ENCODE data around the gene GNAL. TPM values are rescaled to one million over a fixed set of nuclear protein-coding genes. Genes with fewer than 3 reads are reported as not detected.
A peak's percentile ranks its signal among the peaks of the same experiment; 100 is the strongest.

The GNAL gene
- total RNA-seq, 1 donor from 2014 or later: 26.8 TPM

DNA sequence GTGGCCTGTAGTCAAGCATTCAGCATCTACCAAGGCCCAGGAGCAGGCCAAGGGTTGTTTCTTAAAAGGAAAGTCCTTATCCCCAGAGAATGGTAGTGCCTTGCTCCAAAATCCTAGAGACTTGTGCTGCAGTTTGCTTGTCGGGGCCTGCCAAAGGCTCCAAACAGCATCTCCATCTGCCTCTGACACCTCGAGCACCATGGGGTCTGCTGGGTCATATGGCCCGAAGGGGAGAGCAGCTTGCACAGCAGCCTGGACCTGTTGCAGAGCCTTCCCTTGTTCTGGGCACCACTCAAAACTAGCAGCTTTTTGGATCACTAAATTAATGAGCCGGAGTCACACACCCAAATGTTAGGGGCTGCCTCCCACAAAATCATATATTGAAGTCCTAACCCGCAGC lies 35.7 kb downstream of the GNAL start:
- no peak overlapping the region for H3K27ac Mint-ChIP-seq
- Histone ChIP-seq H3K4me2 (no peak overlapping the region), H3K9ac (no peak overlapping the region), H3K4me1 (no peaks in the 10 kb centered on the region), H3K79me2 (ENCODE audit: low read depth) (no peaks in the 10 kb centered on the region), H3F3A (ENCODE audit: low read depth) (no peaks in the 10 kb centered on the region), H3K27me3 (no peaks in the 10 kb centered on the region), H3K36me3 (no peaks in the 10 kb centered on the region), H3K27ac (no peak overlapping the region), H4K20me1 (ENCODE audit: low read depth) (no peaks in the 10 kb centered on the region), H3K9me3 (ENCODE audit: low read depth) (no peaks in the 10 kb centered on the region), H3K4me3 (no peak overlapping the region), H2AFZ (replicated peaks) (no peak overlapping the region)
- H3K9me3 Mint-ChIP-seq: no peaks in the 10 kb centered on the region
- H3K27me3 Mint-ChIP-seq (ENCODE audit: insufficient read depth, low read depth): no peaks in the 10 kb centered on the region
- no peak overlapping the region for H3K4me3 Mint-ChIP-seq
- TF ChIP-seq EZH2 (IDR thresholded peaks at IDR 0.05) (no peak), EZH2phosphoT487 (IDR thresholded peaks at IDR 0.05) (no peak)
- TF ChIP-seq, protein P1, sequence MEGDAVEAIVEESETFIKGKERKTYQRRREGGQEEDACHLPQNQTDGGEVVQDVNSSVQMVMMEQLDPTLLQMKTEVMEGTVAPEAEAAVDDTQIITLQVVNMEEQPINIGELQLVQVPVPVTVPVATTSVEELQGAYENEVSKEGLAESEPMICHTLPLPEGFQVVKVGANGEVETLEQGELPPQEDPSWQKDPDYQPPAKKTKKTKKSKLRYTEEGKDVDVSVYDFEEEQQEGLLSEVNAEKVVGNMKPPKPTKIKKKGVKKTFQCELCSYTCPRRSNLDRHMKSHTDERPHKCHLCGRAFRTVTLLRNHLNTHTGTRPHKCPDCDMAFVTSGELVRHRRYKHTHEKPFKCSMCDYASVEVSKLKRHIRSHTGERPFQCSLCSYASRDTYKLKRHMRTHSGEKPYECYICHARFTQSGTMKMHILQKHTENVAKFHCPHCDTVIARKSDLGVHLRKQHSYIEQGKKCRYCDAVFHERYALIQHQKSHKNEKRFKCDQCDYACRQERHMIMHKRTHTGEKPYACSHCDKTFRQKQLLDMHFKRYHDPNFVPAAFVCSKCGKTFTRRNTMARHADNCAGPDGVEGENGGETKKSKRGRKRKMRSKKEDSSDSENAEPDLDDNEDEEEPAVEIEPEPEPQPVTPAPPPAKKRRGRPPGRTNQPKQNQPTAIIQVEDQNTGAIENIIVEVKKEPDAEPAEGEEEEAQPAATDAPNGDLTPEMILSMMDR (IDR thresholded peaks at IDR 0.05): no peak
- no peaks in the 10 kb centered on the region for H3K36me3 Mint-ChIP-seq
- peaks cover 7% of the 10 kb centered on the region for H3K4me1 Mint-ChIP-seq
- DNase-seq (ENCODE audit: low spot score): no peak

DNA sequence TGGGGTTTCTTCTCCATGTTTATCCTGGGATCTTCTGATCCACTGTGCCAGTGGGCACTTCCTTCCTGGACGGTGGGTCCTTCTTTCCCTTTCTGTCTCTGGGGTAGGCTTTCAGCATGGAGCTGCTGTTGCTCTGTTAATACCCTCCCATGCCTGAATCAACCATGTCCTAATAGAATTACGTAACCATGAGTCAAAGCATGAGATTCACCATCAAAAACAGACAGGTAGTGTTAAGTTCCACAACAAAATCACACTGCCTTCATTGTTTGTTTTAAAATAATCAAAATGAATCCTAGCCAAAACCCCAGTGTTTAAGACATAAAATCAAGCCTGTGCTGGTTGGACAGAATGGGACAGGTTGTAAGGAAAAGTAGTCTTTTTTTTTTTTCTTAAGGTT lies 37.5 kb downstream of the GNAL start:
- Histone ChIP-seq H3K27ac (no peak overlapping the region), H3K4me2 (no peak overlapping the region), H3K9ac (no peak overlapping the region), H3K4me3 (no peak overlapping the region), H2AFZ (replicated peaks) (no peak overlapping the region), H3K79me2 (ENCODE audit: low read depth) (no peaks in the 10 kb centered on the region), H4K20me1 (ENCODE audit: low read depth) (no peaks in the 10 kb centered on the region), H3F3A (ENCODE audit: low read depth) (no peaks in the 10 kb centered on the region), H3K4me1 (no peaks in the 10 kb centered on the region), H3K36me3 (no peaks in the 10 kb centered on the region), H3K9me3 (ENCODE audit: low read depth) (no peaks in the 10 kb centered on the region), H3K27me3 (no peaks in the 10 kb centered on the region)
- Mint-ChIP-seq H3K36me3 (no peaks in the 10 kb centered on the region), H3K9me3 (no peaks in the 10 kb centered on the region), H3K4me3 (no peak overlapping the region), H3K27me3 (ENCODE audit: insufficient read depth, low read depth) (no peaks in the 10 kb centered on the region), H3K27ac (no peak overlapping the region), H3K4me1 (peaks cover 5% of the 10 kb centered on the region)
- no peak for TF ChIP-seq EZH2phosphoT487 (IDR thresholded peaks at IDR 0.05)
- no peak for DNase-seq (ENCODE audit: low spot score)

GRCh38 chr18:11728249-11728648 lies 39.2 kb downstream of the GNAL start:
- Mint-ChIP-seq H3K4me3 (no peak overlapping the region), H3K9me3 (no peaks in the 10 kb centered on the region), H3K27ac (no peak overlapping the region), H3K36me3 (no peaks in the 10 kb centered on the region), H3K4me1 (peaks cover 9% of the 10 kb centered on the region), H3K27me3 (ENCODE audit: insufficient read depth, low read depth) (no peaks in the 10 kb centered on the region)
- H3K9ac ChIP-seq: no peak overlapping the region
- no peaks in the 10 kb centered on the region for H3K79me2 ChIP-seq (ENCODE audit: low read depth)
- H4K20me1 ChIP-seq (ENCODE audit: low read depth): no peaks in the 10 kb centered on the region
- no peak overlapping the region for H3K27ac ChIP-seq
- no peaks in the 10 kb centered on the region for H3K36me3 ChIP-seq
- no peak overlapping the region for H2AFZ ChIP-seq (replicated peaks)
- H3K27me3 ChIP-seq: peaks cover 1% of the 10 kb centered on the region
- TF ChIP-seq EZH2phosphoT487 (IDR thresholded peaks at IDR 0.05): no peak
- TF ChIP-seq, protein P1 (IDR thresholded peaks at IDR 0.05): peak; percentile 50
- no peaks in the 10 kb centered on the region for H3F3A ChIP-seq (ENCODE audit: low read depth)
- DNase-seq (ENCODE audit: low spot score): peak; percentile 60
- no peak overlapping the region for H3K4me2 ChIP-seq
- H3K4me3 ChIP-seq: no peak overlapping the region
- no peaks in the 10 kb centered on the region for H3K9me3 ChIP-seq (ENCODE audit: low read depth)
- H3K4me1 ChIP-seq: no peaks in the 10 kb centered on the region

- Histone ChIP-seq H4K20me1 (ENCODE audit: low read depth) (no peaks in the 10 kb centered on the region), H3K36me3 (no peaks in the 10 kb centered on the region), H2AFZ (replicated peaks) (no peak overlapping the region), H3K4me3 (no peak overlapping the region), H3K27me3 (peaks cover 5% of the 10 kb centered on the region), H3F3A (ENCODE audit: low read depth) (no peaks in the 10 kb centered on the region), H3K79me2 (ENCODE audit: low read depth) (no peaks in the 10 kb centered on the region), H3K9ac (no peak overlapping the region), H3K4me1 (no peaks in the 10 kb centered on the region), H3K27ac (no peak overlapping the region), H3K9me3 (ENCODE audit: low read depth) (no peaks in the 10 kb centered on the region), H3K4me2 (no peak overlapping the region)
- Mint-ChIP-seq H3K36me3 (no peaks in the 10 kb centered on the region), H3K4me3 (no peak overlapping the region), H3K9me3 (no peaks in the 10 kb centered on the region), H3K27ac (no peak overlapping the region), H3K27me3 (ENCODE audit: insufficient read depth, low read depth) (no peaks in the 10 kb centered on the region), H3K4me1 (peaks cover 9% of the 10 kb centered on the region)
- no peak for TF ChIP-seq EZH2phosphoT487 (IDR thresholded peaks at IDR 0.05)
- no peak for TF ChIP-seq EZH2 (IDR thresholded peaks at IDR 0.05)
- TF ChIP-seq, protein P1 (IDR thresholded peaks at IDR 0.05): no peak
- DNase-seq (ENCODE audit: low spot score): no peak
Measured at GRCh38 chr18:11729556-11729955, 40.5 kb downstream of the GNAL start.

Data from neural progenitor cell (in vitro differentiated cells).